Esophagus squamous epithelium (tissue), 5 donors: Measurements from ENCODE around the gene MADCAM1. TPM values are rescaled to one million over a fixed set of nuclear protein-coding genes. Genes with fewer than 3 reads are reported as not detected.

Source experiments
- DNase-seq: peaks from one replicate; lab custom pipeline; 2025; lab: John Stamatoyannopoulos, UW
- H3K27ac ChIP-seq, 4 donors: fragments of 200-600 bp; sonication (generic); one replicate each; pipeline ENCODE4 v1.5.1; 2016 to 2019; ENCODE audit warnings: mild to moderate bottlenecking in 1 of 4
- H3K27me3 ChIP-seq, 4 donors: fragments of 200-600 bp; sonication (generic); 1 replicate in 3 of 4; 2 replicates in 1 of 4; pipeline versions ENCODE4 v1.5.1 to v1.6.0; 2017 to 2021; ENCODE audit warnings: antibody characterized with exemption in 1 of 4
- H3K36me3 ChIP-seq, 3 donors: fragments of 200-600 bp; sonication (generic); one replicate each; pipeline ENCODE4 v1.5.1; 2016 to 2019
- H3K4me1 ChIP-seq, 3 donors: fragments of 200-600 bp; sonication (generic); one replicate each; pipeline ENCODE4 v1.5.1; 2017 to 2019
- H3K4me3 ChIP-seq, 4 donors: fragments of 200-600 bp; sonication (generic); 1 replicate in 3 of 4; 2 replicates in 1 of 4; pipeline ENCODE4 v1.5.1; 2016 to 2019; ENCODE audit warnings: mild to moderate bottlenecking in 2 of 4, moderate library complexity in 1 of 4
- H3K9me3 ChIP-seq, 3 donors: fragments of 200-600 bp; sonication (generic); one replicate each; pipeline ENCODE4 v1.5.1; 2016 to 2019
- CTCF ChIP-seq, 6 experiments: fragments of 450-650 bp in 4 of 6; fragments of 200-600 bp in 2 of 6; sonication (generic) in 2 of 6; IDR thresholded peaks; one replicate each; pipeline ENCODE4 v1.5.1; 2016 to 2019; ENCODE audit warnings: antibody characterized with exemption in 6 of 6, mild to moderate bottlenecking in 4 of 6, moderate library complexity in 4 of 6
- POLR2A ChIP-seq, 4 donors: fragments of 450-650 bp; IDR thresholded peaks; one replicate each; pipeline ENCODE4 v1.6.1; 2017; ENCODE audit warnings: antibody characterized with exemption in 4 of 4, mild to moderate bottlenecking in 4 of 4, moderate library complexity in 3 of 4
- WGBS, 2 donors: methylation state at CpG; one replicate each; pipeline ENCODE4 v1.1.5; 2018; 5-methylcytosine and 5-hydroxymethylcytosine counted together
- intact Hi-C: fragments of 100-400 bp; cut with DNase I; formaldehyde crosslinking; loops from one replicate; pipeline ENCODE4 v1.15.0; 2022
- total RNA-seq, 4 donors: library from RNA; depleted of rRNA; stranded (reverse); fragments of >200 nt; gene quantifications; one replicate each; pipeline ENCODE4 v1.1.0, GENCODE V29; 2016
- donor health status: DM: yes; HTN: yes; CAD: no.

MADCAM1 gene
- total RNA-seq, 4 donors from 2014 or later = 0.19 to 0.40 TPM; not detected in 2

DNA sequence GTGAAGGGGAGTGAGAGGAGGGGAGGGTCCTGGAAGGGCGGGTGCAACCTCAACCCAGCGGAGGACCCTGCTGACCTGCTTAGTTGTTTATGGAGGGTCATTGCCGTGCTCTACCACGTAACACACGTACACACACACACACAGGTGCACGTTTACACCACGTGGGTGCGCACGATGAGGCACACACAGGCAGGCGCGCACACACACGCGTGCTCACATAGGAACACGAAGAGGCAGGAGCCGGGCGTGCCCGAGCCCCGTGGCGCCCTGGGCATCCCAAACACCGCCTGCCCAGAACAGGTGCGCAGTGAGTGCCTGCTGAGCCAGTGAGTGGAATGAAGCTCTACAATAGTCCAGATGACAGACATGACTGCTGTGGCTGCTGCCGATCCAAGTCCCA, 11.2 kb upstream of the MADCAM1 start:
- peaks cover 0 to 40% (median 0%) of the 10 kb centered on the region in 4 donors for H3K27me3 ChIP-seq
- H3K27ac ChIP-seq = no peak overlapping the region
- H3K4me1 ChIP-seq = peaks cover 6 to 32% (median 8%) of the 10 kb centered on the region in 3 donors
- intact Hi-C loops = no loop called here
- no peak for TF ChIP-seq POLR2A (IDR thresholded peaks at IDR 0.05)
- TF ChIP-seq CTCF (IDR thresholded peaks at IDR 0.05) = no peak
- no peak overlapping the region for H3K4me3 ChIP-seq
- H3K36me3 ChIP-seq = no peaks in the 10 kb centered on the region
- WGBS, 2 donors = 51 to 60% methylated on average over 7 to 10 of the region's 22 CpGs
- no peaks in the 10 kb centered on the region for H3K9me3 ChIP-seq
- DNase-seq = no peak

GRCh38 chr19:485583-486236, 10.6 kb upstream of the MADCAM1 start:
- no peaks in the 10 kb centered on the region for H3K9me3 ChIP-seq
- WGBS, 2 donors = 28 to 40% methylated on average over 3 to 6 of the region's 23 CpGs
- DNase-seq = no peak
- intact Hi-C loops = no loop called here
- H3K4me3 ChIP-seq = no peak overlapping the region
- peak overlapping the region in 1 of 4 donors; percentile 39 for H3K27ac ChIP-seq
- no peak for TF ChIP-seq CTCF (IDR thresholded peaks at IDR 0.05)
- TF ChIP-seq POLR2A (IDR thresholded peaks at IDR 0.05) = peak in 1 of 4 donors; percentile 16
- peaks cover 0 to 40% (median 0%) of the 10 kb centered on the region in 4 donors for H3K27me3 ChIP-seq
- peaks cover 6 to 33% (median 8%) of the 10 kb centered on the region in 3 donors for H3K4me1 ChIP-seq
- no peaks in the 10 kb centered on the region for H3K36me3 ChIP-seq

- no peaks in the 10 kb centered on the region for H3K9me3 ChIP-seq
- intact Hi-C loops = no loop called here
- peak overlapping the region; percentile 84 to 93 (median 92) for H3K27ac ChIP-seq
- WGBS, 2 donors = 0% methylated on average over 1 of the region's 114 CpGs; no CpG with 5 or more reads in 1 of the 2 donors
- H3K36me3 ChIP-seq = no peaks in the 10 kb centered on the region
- H3K4me1 ChIP-seq = peaks cover 6 to 33% (median 8%) of the 10 kb centered on the region in 3 donors
- TF ChIP-seq POLR2A (IDR thresholded peaks at IDR 0.05) (peak in 3 of 4 donors; percentile 82 to 89 (median 86)), CTCF (IDR thresholded peaks at IDR 0.05) (peak in 3 of 6 experiments; percentile 19 to 62 (median 22))
- peak; percentile 74 for DNase-seq
- peaks cover 0 to 34% (median 0%) of the 10 kb centered on the region in 4 donors for H3K27me3 ChIP-seq
- H3K4me3 ChIP-seq = peak overlapping the region; percentile 72 to 81 (median 72)
These were observed 7.5 kb upstream of the MADCAM1 start for GRCh38 chr19:488505-489417.

- intact Hi-C loops = no loop called here
- H3K4me1 ChIP-seq = peaks cover 6 to 39% (median 8%) of the 10 kb centered on the region in 3 donors
- peak overlapping the region; percentile 72 to 81 (median 72) for H3K4me3 ChIP-seq
- 31 to 70% methylated on average over 7 to 19 of the region's 61 CpGs for WGBS, 2 donors
- H3K9me3 ChIP-seq = no peaks in the 10 kb centered on the region
- H3K27ac ChIP-seq = peak overlapping the region; percentile 84 to 93 (median 92)
- DNase-seq = no peak
- H3K27me3 ChIP-seq = peaks cover 0 to 34% (median 0%) of the 10 kb centered on the region in 4 donors
- peak in 1 of 6 experiments; percentile 6 for TF ChIP-seq CTCF (IDR thresholded peaks at IDR 0.05)
- TF ChIP-seq POLR2A (IDR thresholded peaks at IDR 0.05) = no peak
- H3K36me3 ChIP-seq = no peaks in the 10 kb centered on the region
These were observed 6.7 kb upstream of the MADCAM1 start for GRCh38 chr19:489418-490196.
